ENCODE measurements around the gene LSM5. TPM values are rescaled to one million over a fixed set of nuclear protein-coding genes. Genes with fewer than 3 reads are reported as not detected.

Gene LSM5
- total RNA-seq, 1 experiment from 2014 or later: 108 TPM

DNA sequence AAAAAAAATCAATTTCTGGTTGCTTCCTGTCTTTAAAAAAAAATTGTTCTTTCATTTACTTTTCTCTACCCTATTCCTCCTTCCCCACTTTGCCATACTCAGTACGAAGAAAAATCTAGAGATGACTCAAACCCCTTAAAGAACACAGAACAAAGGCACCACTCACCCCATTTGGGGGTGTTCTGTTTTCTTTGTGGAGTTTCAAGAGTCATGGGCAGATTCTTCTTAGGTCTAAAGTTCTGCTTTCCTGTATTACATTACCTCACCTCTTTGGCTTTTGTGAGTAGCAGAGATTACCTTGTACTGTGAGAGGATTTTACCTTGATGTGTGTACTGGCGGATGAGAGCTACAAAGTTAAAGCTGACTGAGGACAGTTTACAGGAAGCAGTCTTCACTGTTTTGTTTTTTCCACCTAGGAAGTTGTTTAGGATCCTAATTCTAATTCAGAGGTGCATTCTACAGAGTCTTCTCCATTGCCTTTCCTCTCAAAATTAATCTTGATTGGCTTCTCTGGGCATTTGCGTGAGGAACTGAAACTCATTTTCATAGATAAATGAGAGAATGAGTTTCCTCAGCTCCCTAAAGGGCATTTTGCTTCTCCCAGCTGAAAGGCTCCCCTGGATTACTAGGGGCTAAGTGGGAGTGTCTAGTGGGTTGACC, 25.8 kb upstream of the LSM5 start:
- no peak overlapping the region for H4K91ac ChIP-seq (ENCODE audit: insufficient read length, low read depth, low read length)
- H3K9ac ChIP-seq (ENCODE audit: extremely low read depth, insufficient read length, low read length): no peak overlapping the region
- H2BK5ac ChIP-seq (ENCODE audit: insufficient read length, low read length): no peak overlapping the region
- no peak overlapping the region for H3T11ph ChIP-seq (ENCODE audit: low read length)
- no peak overlapping the region for H3K4me3 Mint-ChIP-seq
- H4K8ac ChIP-seq (replicated peaks; ENCODE audit: insufficient read length, low read depth, low read length): no peak overlapping the region
- no peak overlapping the region for H2AK5ac ChIP-seq (ENCODE audit: insufficient read length, low read length)
- no peak overlapping the region for H3K23ac ChIP-seq (ENCODE audit: insufficient read length, low read depth, low read length)
- no peak overlapping the region for H2BK12ac ChIP-seq (ENCODE audit: insufficient read length, low read depth, low read length)
- H3K56ac ChIP-seq (ENCODE audit: insufficient read length, low read depth, low read length): no peak overlapping the region
- peaks cover 65 to 82% of the 10 kb centered on the region in 2 experiments for H3K9me3 Mint-ChIP-seq
- peaks cover 6% of the 10 kb centered on the region; the same call in 1 of the 2 replicates for H3K4me1 ChIP-seq (ENCODE audit: insufficient read depth, low read length)
- peaks cover 3% of the 10 kb centered on the region; the same call in 1 of the 2 replicates for H3K27me3 Mint-ChIP-seq (ENCODE audit: low read depth)
- H4K20me1 ChIP-seq (ENCODE audit: control insufficient read depth, insufficient read depth, insufficient read length): no peaks in the 10 kb centered on the region
- H3K14ac ChIP-seq (ENCODE audit: insufficient read depth, low read length): no peak overlapping the region
- H3K23me2 ChIP-seq (ENCODE audit: insufficient read length, low read depth, low read length, poor library complexity, severe bottlenecking): no peaks in the 10 kb centered on the region
- no peak overlapping the region for H2BK20ac ChIP-seq (ENCODE audit: low read depth, low read length, poor library complexity, severe bottlenecking)
- H3K27ac Mint-ChIP-seq: no peak overlapping the region
- H3K27ac ChIP-seq (ENCODE audit: insufficient read length, low read depth, low read length): no peak overlapping the region
- H3K4me1 Mint-ChIP-seq: peaks cover 35 to 38% of the 10 kb centered on the region in 2 experiments
- H3K9me3 ChIP-seq (ENCODE audit: control insufficient read depth, low read depth, low read length): peaks cover 20% of the 10 kb centered on the region
- H2AFZ ChIP-seq (ENCODE audit: low read length): no peak overlapping the region
- H3K36me3 Mint-ChIP-seq (ENCODE audit: insufficient read depth in 1 of 3, low read depth in 3 of 3): peaks cover 71 to 81% (median 80%) of the 10 kb centered on the region in 3 experiments
- H3K79me2 ChIP-seq (ENCODE audit: insufficient read depth, low read length): peaks cover 13% of the 10 kb centered on the region; the same call in 1 of the 2 replicates
- H3K18ac ChIP-seq (ENCODE audit: insufficient read length, low read depth, low read length): no peak overlapping the region
- no peak overlapping the region for H3K4ac ChIP-seq (ENCODE audit: low read depth, low read length)
- no peaks in the 10 kb centered on the region for H3K27me3 ChIP-seq (ENCODE audit: insufficient read depth, low read length)
- H2BK120ac ChIP-seq (ENCODE audit: low read depth, low read length, poor library complexity, severe bottlenecking): no peak overlapping the region
- no CpG with 5 or more reads among the region's 3 CpGs for WGBS (ENCODE audit: extremely low coverage, insufficient read length, low lambda C conversion rate)
- H3K4me2 ChIP-seq (ENCODE audit: insufficient read depth, insufficient read length, low read length): no peak overlapping the region
- H4K5ac ChIP-seq (ENCODE audit: insufficient read length, low read depth, low read length): no peak overlapping the region
- DNase-seq: no peak
- peaks cover 4% of the 10 kb centered on the region for H3K79me1 ChIP-seq (ENCODE audit: insufficient read depth, low read depth, low read length, poor library complexity, severe bottlenecking)
- TF ChIP-seq, protein P1, sequence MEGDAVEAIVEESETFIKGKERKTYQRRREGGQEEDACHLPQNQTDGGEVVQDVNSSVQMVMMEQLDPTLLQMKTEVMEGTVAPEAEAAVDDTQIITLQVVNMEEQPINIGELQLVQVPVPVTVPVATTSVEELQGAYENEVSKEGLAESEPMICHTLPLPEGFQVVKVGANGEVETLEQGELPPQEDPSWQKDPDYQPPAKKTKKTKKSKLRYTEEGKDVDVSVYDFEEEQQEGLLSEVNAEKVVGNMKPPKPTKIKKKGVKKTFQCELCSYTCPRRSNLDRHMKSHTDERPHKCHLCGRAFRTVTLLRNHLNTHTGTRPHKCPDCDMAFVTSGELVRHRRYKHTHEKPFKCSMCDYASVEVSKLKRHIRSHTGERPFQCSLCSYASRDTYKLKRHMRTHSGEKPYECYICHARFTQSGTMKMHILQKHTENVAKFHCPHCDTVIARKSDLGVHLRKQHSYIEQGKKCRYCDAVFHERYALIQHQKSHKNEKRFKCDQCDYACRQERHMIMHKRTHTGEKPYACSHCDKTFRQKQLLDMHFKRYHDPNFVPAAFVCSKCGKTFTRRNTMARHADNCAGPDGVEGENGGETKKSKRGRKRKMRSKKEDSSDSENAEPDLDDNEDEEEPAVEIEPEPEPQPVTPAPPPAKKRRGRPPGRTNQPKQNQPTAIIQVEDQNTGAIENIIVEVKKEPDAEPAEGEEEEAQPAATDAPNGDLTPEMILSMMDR (conservative IDR thresholded peaks at IDR 0.05): no peak
- H2BK15ac ChIP-seq (ENCODE audit: low read depth, low read length): no peak overlapping the region

All from H9 (cell line).